ENCODE results near the gene UQCC2. TPM values are rescaled to one million over a fixed set of nuclear protein-coding genes. Genes with fewer than 3 reads are reported as not detected.

UQCC2 gene
- polyA plus RNA-seq, 1 of the 3 experiments (the other 2 are of a cell fraction): 59.0 TPM

GRCh38 chr6:33712914-33713313 lies 1.4 kb upstream of the UQCC2 start:
- Histone ChIP-seq H3K9me2 (no peaks in the 10 kb centered on the region), H3K9me3 (no peaks in the 10 kb centered on the region), H3K79me2 (ENCODE audit: insufficient read depth) (peaks cover 27% of the 10 kb centered on the region; the same call in 1 of the 2 replicates), H3K4me2 (no peak overlapping the region), H3K27ac (ENCODE audit: low read depth in 2 of 2, low read length in 1 of 2) (no peak overlapping the region), H3K36me3 (replicated peaks in 1 of 2; ENCODE audit: control insufficient read depth in 1 of 2, insufficient read depth in 2 of 2, low read length in 1 of 2) (peaks cover 7 to 19% of the 10 kb centered on the region in 2 experiments), H3F3A (replicated peaks; ENCODE audit: insufficient read depth) (no peaks in the 10 kb centered on the region), H3K27me3 (ENCODE audit: insufficient read depth) (no peaks in the 10 kb centered on the region), H3K4me3 (ENCODE audit: low read depth in 2 of 2, low read length in 1 of 2) (no peak overlapping the region), H4K20me1 (ENCODE audit: insufficient read depth) (no peaks in the 10 kb centered on the region), H3K9ac (no peak overlapping the region), H3K4me1 (ENCODE audit: control insufficient read depth in 1 of 2, insufficient read depth in 2 of 2, low read depth in 1 of 2, low read length in 1 of 2) (peaks cover 8 to 13% of the 10 kb centered on the region in 2 experiments; a peak in 3 of 4 replicates), H2AFZ (ENCODE audit: low read depth) (no peak overlapping the region)
- DNase-seq: no peak
- ChIA-PET CTCF (interaction anchor here (0.7 to 5.1 kb wide), 6 partner anchors 13 to 315 kb away, joined by 3 to 17 read pairs (median 4); no protein-coding TSS in a partner anchor), POLR2A (no interaction called here)
- TF ChIP-seq FOSL2 (IDR thresholded peaks at IDR 0.05; ENCODE audit: borderline replicate concordance, low read depth) (no peak), RCOR1 (IDR thresholded peaks at IDR 0.05; ENCODE audit: low read length) (no peak), RAD21 (IDR thresholded peaks at IDR 0.05; ENCODE audit: low read length) (no peak), MXI1 (IDR thresholded peaks at IDR 0.05; ENCODE audit: low read depth, low read length) (no peak), USF2 (IDR thresholded peaks at IDR 0.05; ENCODE audit: borderline replicate concordance, low read depth, low read length) (no peak), GABPA (IDR thresholded peaks at IDR 0.05; ENCODE audit: low read depth) (no peak)
- WGBS (ENCODE audit: low lambda C conversion rate): 92% methylated on average over 3 of the region's 3 CpGs

- Histone ChIP-seq H3F3A (replicated peaks; ENCODE audit: insufficient read depth) (no peaks in the 10 kb centered on the region), H2AFZ (ENCODE audit: low read depth) (peak overlapping the region; percentile 95), H3K9ac (peak overlapping the region; percentile 92; the same call in 1 of the 2 replicates), H3K9me3 (no peaks in the 10 kb centered on the region), H3K27ac (ENCODE audit: low read depth in 2 of 2, low read length in 1 of 2) (peak overlapping the region in 1 of 2 experiments; percentile 97; a peak in 1 of 4 replicates), H3K4me3 (ENCODE audit: low read depth in 2 of 2, low read length in 1 of 2) (peak overlapping the region; percentile 86 to 87), H4K20me1 (ENCODE audit: insufficient read depth) (no peaks in the 10 kb centered on the region), H3K27me3 (ENCODE audit: insufficient read depth) (no peaks in the 10 kb centered on the region), H3K4me2 (peak overlapping the region; percentile 83), H3K36me3 (replicated peaks in 1 of 2; ENCODE audit: control insufficient read depth in 1 of 2, insufficient read depth in 2 of 2, low read length in 1 of 2) (peaks cover 7 to 30% of the 10 kb centered on the region in 2 experiments), H3K79me2 (ENCODE audit: insufficient read depth) (peaks cover 27% of the 10 kb centered on the region; the same call in 1 of the 2 replicates), H3K4me1 (ENCODE audit: control insufficient read depth in 1 of 2, insufficient read depth in 2 of 2, low read depth in 1 of 2, low read length in 1 of 2) (peaks cover 8 to 19% of the 10 kb centered on the region in 2 experiments; a peak in 3 of 4 replicates), H3K9me2 (no peaks in the 10 kb centered on the region)
- POLR2A ChIA-PET: interaction anchor here (0.7 to 1.9 kb wide), 12 partner anchors 8 to 131 kb away, joined by 3 to 7 read pairs (median 4); partner anchors contain the start of gene BAK1
- 81% methylated on average over 15 of the region's 15 CpGs for WGBS (ENCODE audit: low lambda C conversion rate)
- DNase-seq: no peak
- TF ChIP-seq SMC3 (IDR thresholded peaks at IDR 0.05; ENCODE audit: low read depth, low read length) (no peak), TAF1 (IDR thresholded peaks at IDR 0.05; ENCODE audit: borderline replicate concordance, low read depth, low read length) (no peak), NFIC (IDR thresholded peaks at IDR 0.05; ENCODE audit: borderline replicate concordance) (no peak), JUND (IDR thresholded peaks at IDR 0.05) (no peak), MEF2A (IDR thresholded peaks at IDR 0.05; ENCODE audit: borderline replicate concordance, low read depth) (no peak), NRF1 (IDR thresholded peaks at IDR 0.05; ENCODE audit: low read depth, low read length) (no peak), USF1 (IDR thresholded peaks at IDR 0.05; ENCODE audit: borderline replicate concordance, low read depth) (no peak), FOSL2 (IDR thresholded peaks at IDR 0.05; ENCODE audit: borderline replicate concordance, low read depth) (no peak), YY1 (IDR thresholded peaks at IDR 0.05; ENCODE audit: low read depth) (no peak), GATA2 (CRISPR knock-in tag; IDR thresholded peaks at IDR 0.05) (no peak), GABPA (IDR thresholded peaks at IDR 0.05; ENCODE audit: low read depth) (no peak), CHD2 (IDR thresholded peaks at IDR 0.05; ENCODE audit: low read length, partially characterized antibody) (no peak), FOXJ3 (CRISPR knock-in tag; IDR thresholded peaks at IDR 0.05) (no peak), EP300 (IDR thresholded peaks at IDR 0.05; ENCODE audit: borderline replicate concordance in 1 of 2, low read depth in 1 of 2, low read length in 1 of 2) (no peak), SIN3A (IDR thresholded peaks at IDR 0.05; ENCODE audit: borderline replicate concordance, low read depth, low read length) (no peak), FOXM1 (IDR thresholded peaks at IDR 0.05; ENCODE audit: low read depth) (no peak), POLR2AphosphoS5 (IDR thresholded peaks at IDR 0.05; ENCODE audit: low read depth, low read length) (no peak)
- CTCF ChIA-PET: interaction anchor here (0.6 to 5.1 kb wide), 33 partner anchors 9 to 445 kb away, joined by 3 to 55 read pairs (median 8); partner anchors contain the start of genes BAK1 and IP6K3
Observed at GRCh38 chr6:33710296-33711121, 991 bp downstream of the UQCC2 start.

Data from SK-N-SH (cell line).